ENCODE measurements around the gene TEP1. TPM values are rescaled to one million over a fixed set of nuclear protein-coding genes. Genes with fewer than 3 reads are reported as not detected.
"Not testable (repeated sequence)": the region's sequence is repeated elsewhere in the genome, so short reads cannot be mapped to it uniquely, and the experiment has no call there.

The TEP1 gene
- total RNA-seq, 6 donors from 2014 or later = 23.3 to 97.4 (median 39.6) TPM

- Histone ChIP-seq H3K4me1 (no peaks in the 10 kb centered on the region), H3K4me3 (no peak overlapping the region), H3K36me3 (peaks cover 73 to 100% (median 100%) of the 10 kb centered on the region in 4 donors), H3K27me3 (no peaks in the 10 kb centered on the region), H3K27ac (no peak overlapping the region), H3K9me3 (no peaks in the 10 kb centered on the region)
- TF ChIP-seq EP300 (IDR thresholded peaks at IDR 0.05) (no peak), CTCF (IDR thresholded peaks at IDR 0.05) (no peak), POLR2A (IDR thresholded peaks at IDR 0.05) (no peak), POLR2AphosphoS5 (IDR thresholded peaks at IDR 0.05) (no peak)
- ATAC-seq (ENCODE audit: low FRiP score in 2 of 2) (no peak), DNase-seq (peak in 1 of 2 donors; percentile 61)
- WGBS, 2 donors = 94 to 95% methylated on average over 7 to 12 of the region's 12 CpGs
Measured at GRCh38 chr14:20376071-20376588, 37.2 kb downstream of the TEP1 start.

- peaks cover 73 to 100% (median 100%) of the 10 kb centered on the region in 4 donors for H3K36me3 ChIP-seq
- no peaks in the 10 kb centered on the region for H3K9me3 ChIP-seq
- no peak overlapping the region for H3K4me3 ChIP-seq
- no peak overlapping the region for H3K27ac ChIP-seq
- TF ChIP-seq POLR2AphosphoS5 (IDR thresholded peaks at IDR 0.05) = no peak
- no peak for TF ChIP-seq POLR2A (IDR thresholded peaks at IDR 0.05)
- no peak for TF ChIP-seq CTCF (IDR thresholded peaks at IDR 0.05)
- H3K4me1 ChIP-seq = no peaks in the 10 kb centered on the region
- WGBS, 2 donors = 84 to 91% methylated on average over 3 of the region's 3 CpGs
- DNase-seq (no peak), ATAC-seq (ENCODE audit: low FRiP score in 2 of 2) (no peak)
- H3K27me3 ChIP-seq = no peaks in the 10 kb centered on the region
Measured at GRCh38 chr14:20375471-20375870, 37.8 kb downstream of the TEP1 start.

- ATAC-seq (ENCODE audit: low FRiP score in 2 of 2) (no peak), DNase-seq (no peak)
- no peak overlapping the region for H3K4me3 ChIP-seq
- no peaks in the 10 kb centered on the region for H3K4me1 ChIP-seq
- H3K36me3 ChIP-seq = peaks cover 67 to 100% (median 99%) of the 10 kb centered on the region in 4 donors
- no peak for TF ChIP-seq POLR2A (IDR thresholded peaks at IDR 0.05)
- TF ChIP-seq EP300 (IDR thresholded peaks at IDR 0.05) = no peak
- no peak for TF ChIP-seq CTCF (IDR thresholded peaks at IDR 0.05)
- TF ChIP-seq POLR2AphosphoS5 (IDR thresholded peaks at IDR 0.05) = no peak
- H3K9me3 ChIP-seq = no peaks in the 10 kb centered on the region
- 81 to 96% methylated on average over 5 of the region's 5 CpGs for WGBS, 2 donors
- no peak overlapping the region for H3K27ac ChIP-seq
- H3K27me3 ChIP-seq = no peaks in the 10 kb centered on the region
Measured at GRCh38 chr14:20372796-20373195, 40.5 kb downstream of the TEP1 start.

- Histone ChIP-seq H3K9me3 (no peaks in the 10 kb centered on the region), H3K36me3 (peaks cover 27 to 86% (median 51%) of the 10 kb centered on the region in 4 donors), H3K4me3 (no peak overlapping the region), H3K27me3 (no peaks in the 10 kb centered on the region), H3K4me1 (no peaks in the 10 kb centered on the region), H3K27ac (no peak overlapping the region)
- ATAC-seq (ENCODE audit: low FRiP score in 2 of 2) (no peak), DNase-seq (no peak)
- TF ChIP-seq POLR2A (IDR thresholded peaks at IDR 0.05) = no peak
- no peak for TF ChIP-seq POLR2AphosphoS5 (IDR thresholded peaks at IDR 0.05)
- no peak for TF ChIP-seq EP300 (IDR thresholded peaks at IDR 0.05)
- TF ChIP-seq CTCF (IDR thresholded peaks at IDR 0.05) = no peak
Measured at GRCh38 chr14:20365928-20366327, 47.4 kb downstream of the TEP1 start.

GRCh38 chr14:20358474-20358873 lies 54.8 kb downstream of the TEP1 start:
- not testable (repeated sequence) for H3K9me3 ChIP-seq; DNase-seq; H3K27me3 ChIP-seq; H3K4me1 ChIP-seq; H3K4me3 ChIP-seq; ATAC-seq (ENCODE audit: low FRiP score in 2 of 2)
- Histone ChIP-seq H3K27ac (peak overlapping the region in 1 of 4 donors; percentile 32), H3K36me3 (peaks cover 14 to 72% (median 42%) of the 10 kb centered on the region in 4 donors)
- 43 to 44% methylated on average over 3 of the region's 3 CpGs for WGBS, 2 donors

Measured in upper lobe of left lung (tissue), 6 donors.